Epithelial cell of esophagus (primary cell): ENCODE data around the gene MVB12A.

Experiments used
- DNase-seq: peaks from one replicate; pipeline ENCODE4 v3.0.0; 2010; ENCODE audit warnings: low read depth
- H3K4me3 ChIP-seq: 2 replicates; pipeline ENCODE4 v1.5.1; 2011; ENCODE audit warnings: mild to moderate bottlenecking, low read length, control low read depth
- CTCF ChIP-seq: IDR thresholded peaks from 2 replicates; pipeline ENCODE4 v1.5.1; 2011; ENCODE audit warnings: low read depth, mild to moderate bottlenecking, low read length, control low read depth, inconsistent platforms; ENCODE audit not compliant: insufficient read depth; ENCODE audit errors: missing control alignments

MVB12A gene

GRCh38 chr19:17389288-17389687, 30.6 kb upstream of the MVB12A start:
- DNase-seq, result no peak
- no peak overlapping the region for H3K4me3 ChIP-seq
- TF ChIP-seq CTCF, result no peak

DNA sequence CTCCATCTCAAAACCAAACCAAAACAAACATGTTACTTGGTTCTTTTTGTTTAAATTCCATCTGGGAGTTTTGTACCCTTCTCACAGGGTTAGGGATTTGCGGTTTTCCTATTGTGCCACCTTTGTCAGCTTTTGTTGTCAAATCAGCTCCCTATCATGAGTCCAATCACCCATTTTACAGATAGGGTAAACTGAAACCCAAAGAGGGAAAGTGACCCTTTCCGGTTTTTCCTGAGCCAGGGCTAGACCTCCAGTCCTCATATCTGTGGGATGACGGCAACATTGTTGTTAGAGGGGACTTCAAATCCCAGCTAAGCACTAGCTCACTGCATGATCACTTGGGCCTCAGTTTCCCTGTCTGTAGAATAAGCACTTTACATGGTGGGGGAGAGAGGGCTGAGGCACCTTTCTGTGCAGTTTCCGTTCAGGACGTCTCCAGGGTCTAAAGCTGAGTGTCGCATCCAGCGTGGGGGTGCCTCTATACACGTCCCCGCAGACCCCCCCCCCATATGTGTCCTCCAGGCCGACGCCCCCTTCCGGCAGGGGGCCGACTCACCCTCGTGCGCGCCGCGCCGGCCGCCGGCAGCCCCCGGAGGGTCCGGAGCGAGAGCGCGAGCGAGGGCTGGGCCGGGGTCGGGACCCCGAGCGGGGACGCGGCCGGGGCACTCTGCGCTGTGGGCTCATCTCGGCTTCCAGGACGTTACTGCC, 29.7 kb upstream of the MVB12A start:
- no peak for TF ChIP-seq CTCF
- peak overlapping the region; percentile 52 for H3K4me3 ChIP-seq
- DNase-seq, result no peak

- peak overlapping the region; percentile 52 for H3K4me3 ChIP-seq
- peak; percentile 94 for DNase-seq
- TF ChIP-seq CTCF, result peak; percentile 42
Measured at GRCh38 chr19:17390665-17391370, 29.0 kb upstream of the MVB12A start.

DNA sequence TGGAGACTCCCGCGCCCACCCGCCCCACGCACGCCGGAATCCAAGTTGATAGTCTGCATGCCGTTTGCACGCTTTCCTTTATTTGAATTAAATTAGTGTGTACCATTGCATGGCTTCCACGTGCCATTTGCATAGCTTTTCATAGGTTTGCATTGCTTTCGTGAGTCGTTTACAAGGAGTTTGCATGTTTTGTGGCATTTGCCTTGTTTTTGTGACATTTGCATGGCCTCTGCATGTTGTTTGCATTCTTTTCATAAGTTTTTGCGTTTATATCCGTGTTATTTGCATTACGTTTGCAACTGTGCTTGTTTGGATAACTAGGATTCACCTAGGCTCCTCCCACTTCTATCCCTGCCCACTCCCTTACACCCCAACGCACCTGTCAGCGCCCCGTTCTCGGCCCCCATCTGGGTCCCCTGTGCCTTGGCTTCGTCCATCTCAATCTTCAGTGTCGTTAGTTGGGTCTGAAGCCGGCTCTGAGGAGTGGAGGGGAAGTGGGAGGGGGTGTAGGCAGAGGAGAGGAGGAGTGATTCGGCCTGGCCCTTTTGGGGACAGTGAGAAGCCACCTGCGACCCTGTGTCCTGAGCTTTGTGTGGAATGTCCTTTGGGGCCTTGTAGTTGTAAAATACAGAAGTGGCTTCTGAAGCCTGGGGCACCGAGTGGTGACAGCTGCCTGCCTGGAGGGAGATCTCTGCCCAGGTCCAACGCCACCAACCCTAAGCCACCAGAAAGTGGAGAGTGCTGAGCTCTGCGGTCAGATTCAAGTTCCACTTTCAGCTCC, 28.3 kb upstream of the MVB12A start:
- TF ChIP-seq CTCF, result no peak
- peak overlapping the region; percentile 44 for H3K4me3 ChIP-seq
- DNase-seq, result no peak

GRCh38 chr19:17393002-17393401, 26.8 kb upstream of the MVB12A start:
- no peak for DNase-seq
- H3K4me3 ChIP-seq, result no peak overlapping the region
- no peak for TF ChIP-seq CTCF

- no peak for TF ChIP-seq CTCF
- DNase-seq, result no peak
- no peak within 1 kb of the TSS for H3K4me3 ChIP-seq
Measured at GRCh38 chr19:17393914-17394313, 25.9 kb upstream of the MVB12A start, which contains the start of gene CCDC194. TSS of gene CCDC194 (minus strand) at chr19:17394196. CDS start at chr19:17394158, 38 bp downstream.
